ENCODE results near the gene PYCR2. TPM values are rescaled to one million over a fixed set of nuclear protein-coding genes. Genes with fewer than 3 reads are reported as not detected.
A peak's percentile ranks its signal among the peaks of the same experiment; 100 is the strongest.

PYCR2 gene
- total and polyA plus RNA-seq, 2 of the 8 experiments (the other 6 are each of a cell fraction or from before 2014, with no cell fraction given): 79.3 to 84.6 TPM

- TF ChIP-seq PHF8 (conservative IDR thresholded peaks at IDR 0.05; ENCODE audit: low read depth, low read length): peak; percentile 13; the same call in 1 of the 2 replicates
- TF ChIP-seq SP4 (IDR thresholded peaks at IDR 0.05; ENCODE audit: low read length): no peak
- no peak for TF ChIP-seq BACH1 (IDR thresholded peaks at IDR 0.05; ENCODE audit: low read length)
- TF ChIP-seq HDAC2 (IDR thresholded peaks at IDR 0.05; ENCODE audit: borderline replicate concordance in 1 of 2, low read depth in 2 of 2, low read length in 2 of 2): peak in 1 of 2 experiments; percentile 52; a peak in 1 of 4 replicates
- TF ChIP-seq CHD1 (IDR thresholded peaks at IDR 0.05; ENCODE audit: low read depth, low read length): no peak
- TF ChIP-seq KDM4A (IDR thresholded peaks at IDR 0.05; ENCODE audit: low read depth, low read length, severe bottlenecking): peak; percentile 34
- TF ChIP-seq KDM5A (IDR thresholded peaks at IDR 0.05; ENCODE audit: low read length): no peak
These were observed 41.9 kb downstream of the PYCR2 start, which contains the start of gene TMEM63A (continued) for GRCh38 chr1:225881959-225882693.
